ENCODE data around the gene SORCS1.

- TF ChIP-seq CTCF (IDR thresholded peaks at IDR 0.05; ENCODE audit: low read length) = no peak
- no peak for TF ChIP-seq EZH2phosphoT487 (IDR thresholded peaks at IDR 0.05; ENCODE audit: low read length)
- no peak for TF ChIP-seq EZH2 (optimal IDR thresholded peaks at IDR 0.05; ENCODE audit: low read depth, low read length)
Observed at GRCh38 chr10:107056182-107056581, 108.3 kb downstream of the SORCS1 start.
